ENCODE measurements around the gene TMX3.

DNA sequence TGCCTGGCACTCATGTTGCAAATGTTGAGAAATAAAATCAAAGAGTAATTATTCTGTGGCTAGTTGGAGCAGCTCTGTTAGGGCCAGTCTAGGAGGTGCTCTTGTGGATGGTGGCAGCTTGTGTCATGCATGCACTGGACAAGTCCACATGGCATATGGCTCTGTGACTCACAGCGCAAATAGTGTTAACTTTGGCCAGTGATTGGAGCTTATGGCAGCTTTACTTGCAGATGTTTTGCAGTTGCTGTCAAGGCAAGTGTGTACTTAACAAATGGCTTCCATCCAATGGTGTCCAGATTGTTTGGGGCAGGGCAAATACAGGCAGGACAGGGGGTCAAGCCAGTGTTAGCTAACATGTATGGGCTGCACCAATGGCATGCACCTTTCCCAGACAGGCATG is 26.1 kb upstream of the TMX3 start:
- TF ChIP-seq, protein P1, sequence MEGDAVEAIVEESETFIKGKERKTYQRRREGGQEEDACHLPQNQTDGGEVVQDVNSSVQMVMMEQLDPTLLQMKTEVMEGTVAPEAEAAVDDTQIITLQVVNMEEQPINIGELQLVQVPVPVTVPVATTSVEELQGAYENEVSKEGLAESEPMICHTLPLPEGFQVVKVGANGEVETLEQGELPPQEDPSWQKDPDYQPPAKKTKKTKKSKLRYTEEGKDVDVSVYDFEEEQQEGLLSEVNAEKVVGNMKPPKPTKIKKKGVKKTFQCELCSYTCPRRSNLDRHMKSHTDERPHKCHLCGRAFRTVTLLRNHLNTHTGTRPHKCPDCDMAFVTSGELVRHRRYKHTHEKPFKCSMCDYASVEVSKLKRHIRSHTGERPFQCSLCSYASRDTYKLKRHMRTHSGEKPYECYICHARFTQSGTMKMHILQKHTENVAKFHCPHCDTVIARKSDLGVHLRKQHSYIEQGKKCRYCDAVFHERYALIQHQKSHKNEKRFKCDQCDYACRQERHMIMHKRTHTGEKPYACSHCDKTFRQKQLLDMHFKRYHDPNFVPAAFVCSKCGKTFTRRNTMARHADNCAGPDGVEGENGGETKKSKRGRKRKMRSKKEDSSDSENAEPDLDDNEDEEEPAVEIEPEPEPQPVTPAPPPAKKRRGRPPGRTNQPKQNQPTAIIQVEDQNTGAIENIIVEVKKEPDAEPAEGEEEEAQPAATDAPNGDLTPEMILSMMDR (IDR thresholded peaks at IDR 0.05; ENCODE audit: low read depth, low read length, poor library complexity, severe bottlenecking), result no peak
- TF ChIP-seq EZH2phosphoT487 (IDR thresholded peaks at IDR 0.05; ENCODE audit: borderline replicate concordance, low read length), result no peak
